ENCODE measurements around the gene ALKBH8.

Gene ALKBH8

DNA sequence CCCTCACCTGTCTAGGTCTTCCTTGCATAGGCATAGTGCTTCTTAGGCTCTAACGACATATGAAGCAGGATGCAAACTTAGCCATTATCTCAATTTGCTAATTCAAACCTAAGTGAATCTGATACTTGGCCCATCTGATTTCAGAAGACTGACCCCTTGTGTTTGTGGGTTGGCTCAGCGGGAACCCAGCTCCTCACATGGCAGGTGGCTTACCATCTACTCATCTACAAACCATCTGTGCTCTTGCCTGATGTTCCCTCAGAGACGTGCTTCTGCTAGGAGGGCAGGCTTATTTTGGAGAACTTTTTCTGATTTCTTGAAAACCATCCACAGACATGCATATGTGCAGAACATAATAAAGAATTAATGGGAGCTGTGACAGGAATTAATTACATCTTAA is 40.6 kb upstream of the ALKBH8 start:
- no peak overlapping the region for H3K4me2 ChIP-seq (ENCODE audit: low read length, poor library complexity, severe bottlenecking)

DNA sequence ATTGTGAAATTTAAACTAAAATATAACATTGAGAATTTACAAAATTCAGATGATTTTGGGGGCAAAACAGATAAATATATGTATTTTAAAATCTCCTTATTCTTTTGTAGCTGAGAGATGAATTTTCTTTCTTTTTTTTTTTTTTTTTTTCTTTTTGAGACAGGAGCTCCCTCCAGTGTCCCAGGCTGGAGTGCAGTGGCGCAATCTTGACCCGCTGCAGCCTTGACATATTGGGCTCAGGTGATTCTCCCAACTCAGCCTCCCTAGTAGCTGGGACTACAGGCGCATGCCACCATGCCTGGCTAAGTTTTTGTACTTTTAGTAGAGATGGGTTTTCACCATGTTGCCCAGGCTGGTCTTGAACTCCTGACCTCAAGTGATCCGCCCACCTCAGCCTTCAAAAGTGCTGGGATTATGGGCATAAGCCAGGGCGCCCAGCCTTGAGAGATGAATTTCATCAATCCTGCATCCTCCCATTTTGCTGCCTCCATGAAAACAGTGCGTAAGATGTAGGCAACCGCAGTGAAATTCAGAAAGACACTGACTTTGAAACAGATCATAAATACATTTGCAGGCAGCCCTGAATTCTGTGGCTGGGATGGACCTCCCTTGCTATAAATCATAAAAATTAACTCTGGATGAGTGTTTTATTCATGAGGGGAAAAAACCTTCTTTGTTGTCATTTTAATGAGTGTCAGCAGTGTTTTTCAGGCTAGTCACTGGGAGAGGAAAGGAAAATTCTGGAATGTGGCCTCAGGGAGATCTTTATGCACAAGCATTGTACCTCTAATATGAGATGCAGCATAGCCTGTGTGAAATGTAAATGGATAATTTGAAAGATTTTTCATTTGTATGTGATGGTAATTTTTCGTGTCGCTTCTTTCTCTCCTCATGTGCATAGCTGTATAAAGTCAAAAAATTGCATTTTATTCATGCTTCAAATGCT is 39.8 kb upstream of the ALKBH8 start:
- H3K23ac ChIP-seq (ENCODE audit: low read length in 2 of 2) = no peak overlapping the region
- no peak overlapping the region for H2BK12ac ChIP-seq (ENCODE audit: low read length in 2 of 2)
- H3K4me2 ChIP-seq (ENCODE audit: low read length, poor library complexity, severe bottlenecking) = no peak overlapping the region
- H3K4ac ChIP-seq (ENCODE audit: low read depth in 1 of 2, low read length in 2 of 2) = no peak overlapping the region
- peaks cover 25 to 41% of the 10 kb centered on the region in 2 experiments for H3K27me3 ChIP-seq (ENCODE audit: control insufficient read depth in 1 of 2, insufficient read depth in 1 of 2, low read length in 2 of 2)
- no peak overlapping the region for H3K4me3 ChIP-seq (ENCODE audit: insufficient read depth in 1 of 2, low read depth in 1 of 2, low read length in 2 of 2)
- H2BK15ac ChIP-seq (ENCODE audit: low read depth, poor library complexity, severe bottlenecking) = no peak overlapping the region
- H2BK120ac ChIP-seq (ENCODE audit: low read depth, low read length) = no peak overlapping the region
- H3K18ac ChIP-seq (ENCODE audit: low read depth in 1 of 2, low read length in 2 of 2) = no peak overlapping the region
- no peak overlapping the region for H4K8ac ChIP-seq (ENCODE audit: low read length)
- H3K27ac ChIP-seq (ENCODE audit: low read length, poor library complexity, severe bottlenecking) = no peak overlapping the region
- 90% methylated on average over 7 of the region's 9 CpGs for WGBS
- no peak overlapping the region for H3K14ac ChIP-seq (ENCODE audit: low read length in 2 of 2)
- no peaks in the 10 kb centered on the region for H3K4me1 ChIP-seq (ENCODE audit: control insufficient read depth, insufficient read depth, low read depth, low read length)
- no peak overlapping the region for H4K91ac ChIP-seq (ENCODE audit: low read length)
- H2BK5ac ChIP-seq (ENCODE audit: low read depth, low read length, poor library complexity, severe bottlenecking) = no peak overlapping the region
- H2AK5ac ChIP-seq (ENCODE audit: low read length, severe bottlenecking) = no peak overlapping the region
- no peak overlapping the region for H3K9ac ChIP-seq (ENCODE audit: low read length)
- no peaks in the 10 kb centered on the region for H3K36me3 ChIP-seq (ENCODE audit: control insufficient read depth in 1 of 2, insufficient read depth in 2 of 2, low read depth in 1 of 2, low read length in 2 of 2)
- no peak overlapping the region for H2AFZ ChIP-seq (ENCODE audit: low read depth, low read length)
- no peak for DNase-seq
- H3K79me1 ChIP-seq (replicated peaks; ENCODE audit: low read length, poor library complexity, severe bottlenecking) = no peaks in the 10 kb centered on the region
- no peaks in the 10 kb centered on the region for H3K9me3 ChIP-seq (ENCODE audit: control insufficient read depth, low read length)

More for the DNA sequence above, 40.6 kb upstream of the ALKBH8 start:
- Histone ChIP-seq H3K36me3 (ENCODE audit: control insufficient read depth in 1 of 2, insufficient read depth in 2 of 2, low read depth in 1 of 2, low read length in 2 of 2) (no peaks in the 10 kb centered on the region), H3K23ac (ENCODE audit: low read length in 2 of 2) (no peak overlapping the region), H2BK15ac (ENCODE audit: low read depth, poor library complexity, severe bottlenecking) (no peak overlapping the region), H3K9ac (ENCODE audit: low read length) (no peak overlapping the region), H4K8ac (ENCODE audit: low read length) (no peak overlapping the region), H2BK120ac (ENCODE audit: low read depth, low read length) (no peak overlapping the region), H3K4ac (ENCODE audit: low read depth in 1 of 2, low read length in 2 of 2) (no peak overlapping the region), H3K4me3 (ENCODE audit: insufficient read depth in 1 of 2, low read depth in 1 of 2, low read length in 2 of 2) (no peak overlapping the region), H3K4me1 (ENCODE audit: control insufficient read depth, insufficient read depth, low read depth, low read length) (no peaks in the 10 kb centered on the region), H3K9me3 (ENCODE audit: control insufficient read depth, low read length) (no peaks in the 10 kb centered on the region), H2AFZ (ENCODE audit: low read depth, low read length) (no peak overlapping the region), H2AK5ac (ENCODE audit: low read length, severe bottlenecking) (no peak overlapping the region), H3K27me3 (ENCODE audit: control insufficient read depth in 1 of 2, insufficient read depth in 1 of 2, low read length in 2 of 2) (peaks cover 25 to 36% of the 10 kb centered on the region in 2 experiments), H2BK5ac (ENCODE audit: low read depth, low read length, poor library complexity, severe bottlenecking) (no peak overlapping the region), H2BK12ac (ENCODE audit: low read length in 2 of 2) (no peak overlapping the region), H4K91ac (ENCODE audit: low read length) (no peak overlapping the region), H3K27ac (ENCODE audit: low read length, poor library complexity, severe bottlenecking) (no peak overlapping the region), H3K79me1 (replicated peaks; ENCODE audit: low read length, poor library complexity, severe bottlenecking) (no peaks in the 10 kb centered on the region), H3K14ac (ENCODE audit: low read length in 2 of 2) (no peak overlapping the region), H3K18ac (ENCODE audit: low read depth in 1 of 2, low read length in 2 of 2) (no peak overlapping the region)
- WGBS = 88% methylated on average over 2 of the region's 3 CpGs
- DNase-seq = no peak

DNA sequence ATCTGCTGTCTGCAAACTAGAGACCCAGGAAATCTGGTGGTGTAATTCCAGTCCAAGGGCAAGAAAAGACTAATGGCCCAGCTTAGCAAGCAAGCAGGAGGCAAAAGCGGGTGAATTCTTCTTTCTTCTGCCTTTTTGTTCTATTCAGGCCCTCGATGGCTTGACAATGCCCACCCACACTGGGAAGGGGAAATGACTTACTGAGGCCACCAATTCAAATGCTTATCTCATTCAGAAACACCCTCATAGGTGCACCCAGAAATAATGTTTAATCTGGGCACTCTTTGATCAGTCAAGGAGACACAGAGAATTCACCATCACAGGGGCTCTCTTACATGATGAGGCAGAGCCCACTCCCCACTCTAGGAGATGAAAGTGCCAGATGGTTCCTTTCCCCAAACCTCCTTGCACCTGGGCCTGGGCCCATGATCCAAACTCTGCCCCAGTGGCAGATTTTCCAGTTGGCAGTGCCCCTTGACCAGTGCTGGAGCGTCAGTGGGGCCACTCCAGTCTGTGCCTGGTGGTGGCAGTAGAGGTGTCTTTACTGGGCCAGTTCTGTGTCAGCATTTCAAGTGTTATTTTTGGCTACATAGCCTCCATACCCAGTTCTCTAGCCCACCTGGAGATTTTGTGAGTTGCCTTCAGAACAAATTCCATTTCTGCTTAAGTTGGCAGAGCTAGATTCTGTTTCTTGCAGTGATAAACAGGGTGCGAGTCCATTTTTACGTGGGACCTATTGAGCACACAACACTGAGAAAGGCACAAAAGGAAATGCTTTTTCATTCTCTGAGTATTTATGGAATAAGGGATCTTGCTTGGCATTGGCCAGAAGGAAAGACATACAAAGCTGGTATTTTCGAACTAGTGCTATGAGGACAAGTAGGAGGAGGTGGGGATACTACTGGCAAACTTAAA is 32.9 kb upstream of the ALKBH8 start:
- no peak overlapping the region for H3K9ac ChIP-seq (ENCODE audit: low read length)
- no peak overlapping the region for H4K8ac ChIP-seq (ENCODE audit: low read length)
- H3K27ac ChIP-seq (ENCODE audit: low read length, poor library complexity, severe bottlenecking) = no peak overlapping the region
- H3K23ac ChIP-seq (ENCODE audit: low read length in 2 of 2) = no peak overlapping the region
- WGBS = 62% methylated on average over 6 of the region's 6 CpGs
- no peaks in the 10 kb centered on the region for H3K36me3 ChIP-seq (ENCODE audit: control insufficient read depth in 1 of 2, insufficient read depth in 2 of 2, low read depth in 1 of 2, low read length in 2 of 2)
- no peak overlapping the region for H3K4ac ChIP-seq (ENCODE audit: low read depth in 1 of 2, low read length in 2 of 2)
- DNase-seq = peak; percentile 24
- H3K9me3 ChIP-seq (ENCODE audit: control insufficient read depth, low read length) = no peaks in the 10 kb centered on the region
- H3K79me1 ChIP-seq (replicated peaks; ENCODE audit: low read length, poor library complexity, severe bottlenecking) = no peaks in the 10 kb centered on the region
- H3K4me3 ChIP-seq (ENCODE audit: insufficient read depth in 1 of 2, low read depth in 1 of 2, low read length in 2 of 2) = no peak overlapping the region
- H2BK5ac ChIP-seq (ENCODE audit: low read depth, low read length, poor library complexity, severe bottlenecking) = no peak overlapping the region
- H2BK12ac ChIP-seq (ENCODE audit: low read length in 2 of 2) = no peak overlapping the region
- H3K4me1 ChIP-seq (ENCODE audit: control insufficient read depth, insufficient read depth, low read depth, low read length) = no peaks in the 10 kb centered on the region
- no peak overlapping the region for H3K14ac ChIP-seq (ENCODE audit: low read length in 2 of 2)
- peaks cover 37 to 46% of the 10 kb centered on the region in 2 experiments for H3K27me3 ChIP-seq (ENCODE audit: control insufficient read depth in 1 of 2, insufficient read depth in 1 of 2, low read length in 2 of 2)
- no peak overlapping the region for H2BK120ac ChIP-seq (ENCODE audit: low read depth, low read length)
- peak overlapping the region; percentile 12 for H2BK15ac ChIP-seq (ENCODE audit: low read depth, poor library complexity, severe bottlenecking)
- H3K4me2 ChIP-seq (ENCODE audit: low read length, poor library complexity, severe bottlenecking) = no peak overlapping the region
- no peak overlapping the region for H2AFZ ChIP-seq (ENCODE audit: low read depth, low read length)
- H2AK5ac ChIP-seq (ENCODE audit: low read length, severe bottlenecking) = no peak overlapping the region
- H4K91ac ChIP-seq (ENCODE audit: low read length) = no peak overlapping the region
- H3K18ac ChIP-seq (ENCODE audit: low read depth in 1 of 2, low read length in 2 of 2) = no peak overlapping the region

DNA sequence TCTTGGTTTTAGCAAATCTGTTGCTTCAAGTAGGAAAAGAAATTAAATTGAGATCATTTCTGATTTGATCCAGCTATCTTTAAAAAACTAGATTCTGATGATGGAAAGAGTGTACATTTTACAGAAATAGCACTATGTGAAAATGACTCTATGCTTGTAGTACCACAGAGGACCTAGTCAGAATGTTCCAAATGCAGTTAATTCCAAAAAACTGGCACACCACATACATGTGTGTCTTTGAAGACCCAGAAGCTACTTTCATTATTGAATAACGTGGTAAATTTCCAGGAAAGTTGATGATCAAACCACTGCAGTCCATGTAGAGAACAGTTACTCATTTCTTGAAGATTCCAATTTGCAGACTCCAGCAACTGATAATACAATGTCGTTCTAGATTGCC is 29.2 kb upstream of the ALKBH8 start:
- H3K9ac ChIP-seq (ENCODE audit: low read length) = no peak overlapping the region
- peaks cover 17% of the 10 kb centered on the region for H3K4me1 ChIP-seq (ENCODE audit: control insufficient read depth, insufficient read depth, low read depth, low read length)
- no peak for DNase-seq
- no peak overlapping the region for H3K27ac ChIP-seq (ENCODE audit: low read length, poor library complexity, severe bottlenecking)
- H4K91ac ChIP-seq (ENCODE audit: low read length) = no peak overlapping the region
- H2BK120ac ChIP-seq (ENCODE audit: low read depth, low read length) = no peak overlapping the region
- no peak overlapping the region for H3K4ac ChIP-seq (ENCODE audit: low read depth in 1 of 2, low read length in 2 of 2)
- no peaks in the 10 kb centered on the region for H3K9me3 ChIP-seq (ENCODE audit: control insufficient read depth, low read length)
- H3K14ac ChIP-seq (ENCODE audit: low read length in 2 of 2) = no peak overlapping the region
- 81% methylated on average over 2 of the region's 2 CpGs for WGBS
- H3K27me3 ChIP-seq (ENCODE audit: control insufficient read depth in 1 of 2, insufficient read depth in 1 of 2, low read length in 2 of 2) = peaks cover 55 to 59% of the 10 kb centered on the region in 2 experiments
- no peak overlapping the region for H3K4me3 ChIP-seq (ENCODE audit: insufficient read depth in 1 of 2, low read depth in 1 of 2, low read length in 2 of 2)
- H3K4me2 ChIP-seq (ENCODE audit: low read length, poor library complexity, severe bottlenecking) = no peak overlapping the region
- no peak overlapping the region for H2BK5ac ChIP-seq (ENCODE audit: low read depth, low read length, poor library complexity, severe bottlenecking)
- H3K18ac ChIP-seq (ENCODE audit: low read depth in 1 of 2, low read length in 2 of 2) = no peak overlapping the region
- H2BK12ac ChIP-seq (ENCODE audit: low read length in 2 of 2) = no peak overlapping the region
- H3K79me1 ChIP-seq (replicated peaks; ENCODE audit: low read length, poor library complexity, severe bottlenecking) = no peaks in the 10 kb centered on the region
- H3K23ac ChIP-seq (ENCODE audit: low read length in 2 of 2) = no peak overlapping the region
- H2AK5ac ChIP-seq (ENCODE audit: low read length, severe bottlenecking) = no peak overlapping the region
- H3K36me3 ChIP-seq (ENCODE audit: control insufficient read depth in 1 of 2, insufficient read depth in 2 of 2, low read depth in 1 of 2, low read length in 2 of 2) = no peaks in the 10 kb centered on the region
- no peak overlapping the region for H2BK15ac ChIP-seq (ENCODE audit: low read depth, poor library complexity, severe bottlenecking)
- no peak overlapping the region for H2AFZ ChIP-seq (ENCODE audit: low read depth, low read length)
- H4K8ac ChIP-seq (ENCODE audit: low read length) = no peak overlapping the region

All from mesenchymal stem cell (in vitro differentiated cells and primary cell).